ENCODE results near the gene PIEZO2.
"Not testable (repeated sequence)": the region's sequence is repeated elsewhere in the genome, so short reads cannot be mapped to it uniquely, and the experiment has no call there.

PIEZO2 gene

DNA sequence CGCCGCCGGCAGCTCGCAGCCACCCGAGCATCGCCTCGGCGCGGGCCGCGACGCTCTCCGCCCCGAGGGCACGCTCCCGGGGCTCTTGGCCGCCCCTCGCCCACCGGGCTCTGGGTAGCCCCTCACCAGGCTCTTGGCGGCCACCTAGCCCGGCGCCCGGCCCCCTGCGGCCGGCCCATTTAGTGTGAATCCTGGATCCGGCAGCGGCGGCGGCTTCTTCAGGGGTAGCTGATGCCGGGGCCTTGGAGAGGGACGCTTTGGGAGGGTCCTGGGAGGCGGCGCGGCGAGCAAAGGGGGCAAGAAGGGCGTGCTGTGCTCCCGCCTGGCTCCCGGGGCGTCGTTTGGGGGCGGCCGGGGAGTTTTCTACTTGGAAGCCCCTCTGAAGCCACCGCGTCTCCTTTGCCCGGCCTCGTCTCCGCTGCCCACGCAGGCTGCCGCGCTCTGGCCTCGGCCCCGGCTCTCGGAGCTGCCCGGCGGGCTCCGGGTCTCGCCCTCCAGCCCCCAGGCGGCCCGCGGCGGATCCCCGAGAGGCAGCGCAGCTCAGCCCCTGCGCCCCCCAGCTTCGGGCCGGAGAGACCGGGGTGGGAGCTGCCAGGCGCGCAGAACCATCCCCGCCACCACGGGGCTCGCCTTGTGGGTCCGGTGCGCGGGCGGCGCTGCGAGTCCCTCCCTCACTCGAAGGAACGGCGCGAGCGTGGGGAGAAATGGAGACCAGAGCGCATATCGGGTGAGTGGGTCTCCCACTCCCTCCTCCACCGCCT, 509 bp downstream of the PIEZO2 start:
- no peak for DNase-seq

DNA sequence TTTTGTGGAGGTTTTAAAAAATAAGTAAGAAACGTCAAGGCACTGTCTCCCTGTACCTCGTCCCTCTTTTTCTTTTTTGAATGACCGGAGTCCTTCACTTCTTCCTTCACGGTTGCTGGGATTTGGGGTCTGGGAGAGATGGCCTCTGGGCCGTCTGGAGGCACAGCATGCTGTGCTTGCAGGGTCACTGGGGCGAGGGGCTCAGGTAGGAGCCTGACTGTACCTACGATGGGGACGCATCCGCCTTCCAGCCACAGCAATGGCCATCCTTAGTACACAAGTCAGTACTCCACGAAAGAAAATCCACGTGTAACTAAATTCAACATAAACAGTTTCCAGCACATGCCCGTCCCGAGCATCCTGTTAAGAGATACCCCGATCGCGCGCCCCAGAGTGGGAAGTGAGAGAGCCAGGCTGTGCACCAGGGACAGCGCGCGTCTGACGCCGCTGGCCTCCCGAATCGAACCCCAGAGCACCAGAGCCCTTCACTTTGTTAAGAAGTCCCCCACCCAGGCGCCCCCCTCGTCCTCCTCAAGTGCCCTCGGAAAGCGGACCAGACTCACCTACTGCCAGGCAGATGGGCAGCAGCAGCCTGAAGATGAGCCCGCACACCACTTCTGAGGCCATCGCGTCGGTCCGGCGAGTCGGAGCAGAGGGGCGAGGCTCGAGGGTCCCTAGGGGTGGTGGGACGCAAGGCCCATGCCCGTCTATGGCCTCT, 1.2 kb downstream of the PIEZO2 start:
- DNase-seq, result no peak

DNA sequence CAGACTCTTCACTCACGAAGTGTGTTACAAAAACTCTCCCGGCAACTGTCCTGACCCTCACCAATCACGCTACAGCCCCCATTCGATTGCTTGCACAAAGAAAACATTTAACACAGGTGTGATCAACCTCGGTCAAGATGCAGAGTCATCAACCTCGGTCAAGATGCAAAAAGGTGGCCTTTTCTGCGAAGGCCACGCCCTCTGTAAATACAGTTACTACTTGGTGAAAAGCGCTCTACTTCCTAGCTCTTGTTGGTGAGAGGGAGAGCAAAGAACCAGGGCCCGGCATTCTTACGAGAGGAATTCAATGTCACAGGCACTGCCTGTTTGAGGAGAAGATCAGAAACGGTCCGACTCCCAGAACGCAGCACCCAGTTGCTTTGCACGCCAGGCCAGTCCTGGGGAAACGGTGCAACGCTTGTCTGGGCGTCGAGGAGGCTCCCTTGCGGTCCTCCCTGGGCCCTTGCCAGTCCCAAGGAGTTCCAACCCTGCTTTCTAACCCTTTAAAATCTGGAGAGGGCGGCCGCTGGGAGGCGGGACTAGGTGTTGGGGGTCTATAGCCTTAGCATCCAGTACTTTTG, 1.9 kb downstream of the PIEZO2 start:
- DNase-seq, result no peak

DNA sequence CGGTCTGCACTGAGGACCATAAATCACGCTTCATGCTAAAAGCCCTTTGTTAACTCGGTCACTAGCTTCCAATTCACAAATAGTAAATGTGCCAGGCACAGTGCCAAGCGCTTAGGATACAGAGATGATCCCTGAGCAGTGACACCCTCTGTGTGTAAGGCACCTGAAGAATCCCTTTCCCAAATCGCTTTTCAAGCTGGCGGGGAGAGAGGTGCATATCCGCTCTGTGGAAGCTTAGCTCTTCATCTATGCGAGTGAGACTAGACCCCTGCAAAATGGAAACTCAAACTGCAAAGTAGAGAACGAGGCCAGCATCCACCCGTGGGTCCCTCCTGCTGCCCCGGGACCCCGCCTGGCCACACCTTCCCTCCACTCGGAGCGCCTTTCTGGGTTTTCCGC, 2.4 kb downstream of the PIEZO2 start:
- no peak for DNase-seq

DNA sequence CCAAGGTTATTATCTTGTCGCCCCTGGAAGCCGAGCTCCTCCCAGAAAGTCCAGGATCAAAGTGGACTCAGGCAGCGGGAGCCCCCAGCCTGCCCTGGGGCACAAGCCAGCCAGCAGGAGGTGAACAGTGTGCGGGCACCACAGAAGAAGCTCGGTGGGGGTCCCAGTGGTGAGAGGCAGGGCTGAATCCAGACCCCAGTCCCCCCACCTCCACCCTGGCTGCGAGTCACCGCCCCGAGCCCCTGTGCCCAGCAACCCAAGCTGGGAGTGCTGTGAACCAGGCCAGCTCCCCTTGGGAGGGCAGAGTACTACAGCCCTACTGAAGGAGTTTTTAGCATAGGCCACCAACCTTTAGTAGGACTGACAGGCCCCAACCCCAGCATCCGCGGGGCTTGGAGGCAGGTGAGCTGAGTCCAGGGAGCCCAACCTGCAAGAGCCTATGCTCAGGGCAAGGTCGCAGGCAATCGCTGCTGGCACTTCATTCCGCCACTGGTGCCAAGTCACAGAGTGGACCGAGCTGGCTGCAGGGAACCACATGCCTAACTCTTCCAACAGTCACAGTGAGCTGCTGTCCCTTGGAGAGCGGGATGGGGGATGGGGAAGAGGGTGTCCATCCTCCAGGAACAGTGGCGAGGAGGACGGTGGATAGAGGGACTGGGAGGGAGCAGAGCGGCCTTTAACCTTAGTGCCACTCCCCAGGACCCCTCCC, 3.0 kb downstream of the PIEZO2 start:
- no peak for DNase-seq

DNA sequence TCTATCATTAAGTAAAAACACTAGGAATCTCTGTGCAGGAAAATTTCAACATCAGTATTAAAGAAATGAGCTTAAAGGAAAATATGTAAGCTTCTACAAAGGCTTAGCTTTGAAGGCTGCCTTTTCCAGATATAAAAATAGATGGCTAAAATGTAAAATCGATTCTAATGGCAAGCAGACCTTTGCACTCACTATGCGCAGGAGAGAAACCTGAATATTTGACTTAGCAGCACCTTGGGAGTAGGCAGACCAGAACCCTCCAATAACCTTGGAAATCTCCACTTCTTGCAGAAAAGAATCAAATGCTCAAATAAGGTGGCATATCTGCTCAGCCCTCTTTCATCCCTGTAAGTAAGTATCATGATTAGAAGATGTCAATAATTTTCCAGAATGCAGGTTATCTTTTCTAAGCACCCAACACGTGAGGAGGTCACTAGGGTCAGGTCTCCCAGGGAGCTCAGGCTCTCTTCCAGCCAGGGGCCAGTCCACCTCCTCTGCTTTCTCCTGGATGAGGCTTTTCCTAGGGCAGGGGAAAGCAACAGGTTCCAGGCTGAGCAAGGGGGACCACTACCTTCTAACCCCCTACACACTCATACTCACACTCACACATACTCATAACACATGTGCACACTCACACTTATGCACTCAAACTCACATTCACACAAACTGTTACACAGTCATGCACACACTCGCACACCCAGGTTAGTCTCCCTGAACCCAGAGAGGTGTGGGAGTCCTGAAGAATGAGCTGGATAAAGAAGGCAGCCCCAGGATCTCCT, 3.8 kb downstream of the PIEZO2 start:
- DNase-seq, result no peak

DNA sequence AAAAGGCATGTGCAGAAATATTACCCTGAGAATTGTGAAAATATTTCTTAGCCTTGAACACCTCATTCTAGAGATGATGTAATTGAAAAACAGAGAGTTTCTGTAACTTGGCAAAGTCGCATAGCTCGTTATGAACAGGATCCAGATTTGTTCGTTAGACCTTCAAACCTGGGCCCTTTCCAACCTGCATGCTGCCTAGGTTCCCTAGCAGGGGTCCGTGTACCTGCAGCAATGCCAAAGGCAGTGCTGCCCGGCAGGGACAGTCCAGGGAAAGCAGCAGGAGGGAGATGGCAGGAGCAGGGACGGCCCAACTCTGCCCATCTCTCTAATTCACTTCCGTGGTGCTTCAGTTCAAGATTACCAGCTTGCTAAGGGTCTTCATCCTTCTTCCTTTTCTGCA, 12.0 kb downstream of the PIEZO2 start:
- DNase-seq, result no peak

DNA sequence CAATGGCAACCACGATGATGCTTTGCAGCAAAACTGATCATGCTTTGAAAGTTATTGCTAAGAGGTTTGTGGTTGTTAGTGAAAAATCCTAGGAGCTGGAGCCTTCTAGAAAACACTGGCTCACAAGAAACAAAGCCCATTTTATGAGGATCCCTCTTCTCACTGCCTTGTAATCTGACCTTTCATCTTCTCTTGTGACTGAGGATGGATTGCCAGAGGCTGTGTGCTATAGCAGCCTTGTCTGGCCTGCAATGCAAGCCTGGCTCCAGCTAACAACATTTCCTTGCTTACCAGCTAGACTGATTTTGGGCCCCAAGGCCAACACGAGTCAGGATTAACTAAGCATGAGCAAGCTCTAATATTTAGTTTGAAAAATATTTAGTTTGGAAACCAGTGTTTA, 13.1 kb downstream of the PIEZO2 start:
- DNase-seq, result no peak

DNA sequence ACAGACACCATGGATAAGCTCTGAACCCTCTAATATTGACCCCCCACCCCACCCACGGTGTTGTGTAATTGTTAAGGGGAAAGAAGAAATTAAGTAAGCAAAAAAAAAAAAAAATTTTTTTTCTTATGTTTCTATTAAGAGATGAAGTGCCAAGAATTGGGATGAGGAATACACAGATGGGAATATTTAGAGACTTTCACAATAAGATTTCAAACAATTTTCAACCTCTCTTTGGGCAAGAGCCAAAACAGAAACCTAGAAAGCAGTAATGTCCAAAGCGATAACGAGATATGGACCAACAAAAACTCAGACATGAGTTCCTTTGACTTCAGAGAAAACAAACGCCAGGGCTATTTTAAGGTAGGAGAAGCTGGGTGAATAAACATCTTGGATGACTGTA, 14.4 kb downstream of the PIEZO2 start:
- no peak for DNase-seq

DNA sequence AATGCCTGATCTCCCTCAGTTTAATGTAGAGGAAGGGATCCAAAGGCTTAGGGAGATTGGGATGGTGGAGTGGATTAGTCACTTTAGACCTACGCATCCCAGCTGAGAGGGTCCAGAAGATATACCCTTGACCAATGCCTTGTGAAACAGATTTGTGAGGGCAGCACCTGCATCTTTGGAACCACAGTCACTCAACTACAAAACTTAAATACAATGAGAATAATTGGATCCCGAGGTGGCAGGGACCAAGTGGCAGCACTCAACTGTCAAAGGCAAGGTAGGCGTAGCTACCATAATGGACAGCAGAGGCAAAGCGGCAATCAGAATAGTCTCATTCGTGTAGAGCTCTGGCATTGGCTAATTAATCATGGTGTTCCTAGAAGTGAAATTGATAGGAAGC, 20.3 kb downstream of the PIEZO2 start:
- DNase-seq, result not testable (repeated sequence)

DNA sequence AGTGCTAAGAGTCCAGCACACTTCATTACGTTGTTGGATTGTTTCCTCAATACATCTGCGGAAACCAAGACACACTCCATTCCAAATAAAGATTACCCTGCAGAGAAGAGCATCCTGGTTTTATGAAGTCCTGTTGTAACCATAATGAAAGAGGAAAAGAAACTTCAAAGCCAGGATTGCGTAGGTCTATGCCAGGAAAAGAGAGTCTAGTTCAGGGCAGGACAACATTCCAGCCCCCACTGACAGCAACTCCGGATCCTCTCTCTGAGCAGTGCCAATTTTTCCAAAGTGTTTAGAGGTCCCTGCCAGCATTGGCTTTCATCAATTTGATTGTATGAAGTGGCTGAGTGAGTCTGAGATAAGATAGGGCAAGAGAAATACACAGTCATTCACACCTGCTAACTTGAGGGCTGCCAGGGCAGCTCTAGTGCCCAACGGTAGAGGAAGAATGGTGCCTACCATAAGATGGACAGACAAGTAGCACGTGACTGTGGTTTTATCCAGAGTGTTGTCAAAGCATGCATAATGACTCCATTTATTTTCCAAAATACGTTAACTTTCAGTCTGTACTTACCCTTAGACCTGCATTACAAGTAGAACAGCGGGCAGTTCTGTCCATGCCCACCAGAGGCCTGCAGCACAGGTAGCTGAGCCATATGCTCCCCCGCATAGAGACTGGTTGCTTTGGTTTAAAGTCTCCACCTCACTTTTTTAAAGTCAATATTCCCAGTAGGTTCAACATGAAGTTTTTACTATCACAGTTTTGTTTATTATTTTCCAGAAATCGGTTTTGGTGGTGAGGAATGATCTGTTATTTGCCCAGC, 23.7 kb downstream of the PIEZO2 start:
- no peak for DNase-seq

DNA sequence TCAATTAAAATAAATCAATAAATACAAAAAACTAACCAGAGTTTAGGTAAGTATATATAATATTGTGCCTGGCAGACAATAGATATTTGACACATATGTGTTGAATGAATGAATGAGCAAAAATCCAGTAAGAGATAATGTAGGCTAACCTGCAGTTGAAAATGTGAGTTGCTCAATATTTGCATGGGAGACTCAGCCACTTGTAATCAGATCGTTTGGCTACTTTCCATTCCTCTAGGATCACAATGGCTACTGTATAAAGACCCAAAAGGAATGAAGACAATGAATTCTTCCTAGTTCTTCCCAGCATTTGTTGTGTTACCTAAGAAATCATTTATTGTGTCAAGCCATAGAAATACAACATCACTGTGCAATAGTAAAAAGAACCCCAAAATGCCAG, 25.3 kb downstream of the PIEZO2 start:
- no peak for DNase-seq

DNA sequence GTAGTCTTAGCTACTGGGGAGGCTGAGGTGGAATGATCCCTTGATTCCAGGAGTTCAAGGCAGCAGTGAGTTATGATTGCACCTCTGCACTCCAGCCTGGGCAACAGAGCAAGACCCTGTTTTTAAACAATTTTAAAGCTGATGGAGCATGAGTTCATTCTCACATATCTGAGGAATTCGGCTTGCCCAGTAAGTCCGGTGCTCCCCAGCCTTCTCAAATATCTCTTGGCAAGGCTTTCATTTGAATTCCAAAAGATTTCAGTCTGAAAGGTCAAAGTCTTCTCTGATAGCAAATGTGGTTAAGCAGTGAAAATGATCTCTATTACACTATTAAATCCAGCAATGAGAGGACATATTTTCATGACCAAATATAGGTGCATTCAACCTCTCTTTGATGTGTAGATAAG, 27.9 kb downstream of the PIEZO2 start:
- no peak for DNase-seq

DNA sequence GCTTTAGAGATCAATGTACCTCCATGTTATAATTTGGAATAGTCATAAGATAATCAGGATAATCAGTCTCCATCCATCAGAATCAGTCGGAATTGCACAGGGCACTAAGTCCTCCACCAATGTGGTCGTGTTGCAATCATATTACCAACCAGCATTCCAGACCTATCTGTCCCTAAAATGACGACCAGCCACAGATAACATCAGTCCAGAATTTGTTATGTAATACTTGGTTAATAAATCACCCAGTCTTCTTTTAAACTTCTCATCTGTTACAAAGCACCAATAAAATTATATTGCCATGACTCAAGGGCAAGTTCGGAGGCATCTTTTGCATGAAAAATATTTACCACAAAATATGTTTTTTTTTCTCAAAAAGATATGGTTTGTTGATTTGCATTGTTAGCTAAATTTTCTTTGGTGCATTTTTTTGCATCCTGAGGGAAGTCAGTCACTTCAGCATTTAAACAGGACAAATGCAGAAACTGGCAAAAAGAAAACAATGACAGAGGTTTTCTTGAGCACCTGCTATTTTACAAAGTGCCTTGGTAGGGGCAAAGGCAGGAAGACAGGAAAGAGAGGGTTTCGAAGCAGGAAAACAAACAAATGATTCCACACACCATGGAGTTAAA, 29.3 kb downstream of the PIEZO2 start:
- DNase-seq, result no peak

DNA sequence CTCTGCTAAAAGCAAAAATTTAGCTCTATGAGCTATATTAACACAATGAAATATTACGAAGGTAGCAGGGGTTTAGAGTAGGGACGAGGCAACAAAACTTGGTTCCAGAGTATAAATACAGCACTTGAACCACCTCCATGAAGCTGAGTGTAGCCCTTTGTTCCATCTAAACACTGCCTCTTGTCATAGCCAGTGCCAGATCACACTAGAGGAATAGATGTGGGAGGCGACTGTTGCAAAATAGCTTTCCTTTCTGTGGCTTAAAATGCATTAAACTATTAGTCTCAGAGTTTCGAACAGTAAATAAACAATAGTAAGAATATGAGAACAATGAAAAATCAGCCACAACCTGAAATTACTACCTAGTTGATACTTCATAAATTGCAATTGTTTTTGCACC, 29.8 kb downstream of the PIEZO2 start:
- DNase-seq, result no peak

DNA sequence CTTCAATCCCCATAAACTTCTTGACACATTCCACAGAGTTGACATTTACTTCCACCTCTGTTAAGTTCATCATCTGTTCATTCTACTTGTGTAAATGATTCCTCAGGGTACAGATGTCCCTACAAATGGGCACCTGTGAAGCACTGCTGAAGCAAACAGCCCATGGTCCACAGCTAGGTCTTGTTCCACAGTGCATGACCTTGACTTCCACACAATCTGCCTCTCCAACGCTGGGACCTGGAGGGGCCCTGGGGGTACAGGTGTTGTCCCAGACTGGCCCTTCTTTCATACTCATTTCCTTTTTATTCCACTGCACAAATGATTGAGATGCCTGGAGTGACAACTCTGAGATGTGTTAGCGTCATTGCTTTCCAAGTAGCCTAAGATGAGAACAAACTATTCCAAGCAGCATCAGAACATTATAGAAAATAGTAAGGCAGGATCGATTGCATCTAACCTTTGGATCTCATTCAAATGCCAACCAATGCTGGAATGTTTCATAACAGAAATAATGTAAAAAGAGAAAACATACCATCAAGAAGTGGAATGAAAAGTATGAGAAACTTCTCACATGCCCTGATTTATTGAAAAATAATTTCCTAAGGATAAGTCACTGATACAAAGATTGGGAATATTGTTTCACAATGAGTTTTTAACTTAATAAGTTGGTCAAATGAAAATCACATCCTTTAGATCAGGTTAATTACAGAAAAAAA, 31.2 kb downstream of the PIEZO2 start:
- no peak for DNase-seq

DNA sequence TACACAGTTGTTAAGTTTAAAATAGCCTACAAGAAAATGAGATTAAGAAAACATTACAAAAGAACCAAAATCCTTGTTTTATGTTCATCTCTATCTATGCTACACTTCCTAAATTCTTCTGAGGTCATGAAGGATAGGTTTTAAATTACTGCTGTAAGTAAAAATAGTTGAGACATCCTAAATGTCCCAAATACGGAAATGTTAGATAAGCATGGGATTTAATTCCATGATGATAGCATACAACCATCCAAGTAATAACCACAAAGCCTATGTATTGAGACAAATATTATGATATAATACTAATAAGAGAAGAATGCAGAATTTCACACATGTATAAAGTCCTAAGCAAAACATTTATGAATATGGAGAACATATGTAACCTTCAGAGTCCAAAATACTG, 34.1 kb downstream of the PIEZO2 start:
- DNase-seq, result no peak

DNA sequence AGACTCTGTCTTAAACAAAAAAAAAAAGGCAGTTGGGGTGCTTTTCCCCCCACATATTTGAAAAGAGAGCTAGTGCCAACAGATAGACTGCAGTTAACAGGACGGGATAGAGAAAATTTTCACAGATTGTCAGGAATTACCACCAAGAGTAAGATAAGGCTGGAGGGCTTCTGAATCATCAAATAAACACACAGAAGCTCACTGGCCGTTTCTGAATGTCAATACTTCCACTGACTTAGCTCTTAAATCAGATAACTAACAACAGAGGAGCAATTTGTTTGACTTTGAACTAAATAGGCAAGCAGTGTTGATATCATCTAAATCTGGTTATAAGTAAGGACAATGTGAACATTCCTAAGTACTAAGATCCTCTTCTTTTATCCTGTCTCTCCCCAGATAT, 34.7 kb downstream of the PIEZO2 start:
- no peak for DNase-seq

DNA sequence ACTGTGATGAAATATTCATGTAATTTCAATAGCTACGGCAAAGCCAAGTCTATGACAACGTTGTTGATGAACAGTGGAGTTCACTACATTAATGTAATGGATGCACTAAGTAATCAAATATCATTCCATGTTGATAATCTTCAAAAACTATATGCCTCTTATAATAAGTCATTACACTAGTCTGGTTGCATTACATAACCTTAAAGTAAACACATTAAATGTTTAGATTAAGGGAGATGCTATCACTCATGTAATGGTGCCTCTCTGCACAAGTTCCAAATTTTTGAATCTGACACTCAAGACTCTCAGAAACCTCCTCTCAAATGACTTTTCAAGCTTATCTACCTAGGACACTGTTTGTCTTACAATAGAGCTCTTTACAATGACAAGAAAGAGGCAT, 35.4 kb downstream of the PIEZO2 start:
- DNase-seq, result no peak

DNA sequence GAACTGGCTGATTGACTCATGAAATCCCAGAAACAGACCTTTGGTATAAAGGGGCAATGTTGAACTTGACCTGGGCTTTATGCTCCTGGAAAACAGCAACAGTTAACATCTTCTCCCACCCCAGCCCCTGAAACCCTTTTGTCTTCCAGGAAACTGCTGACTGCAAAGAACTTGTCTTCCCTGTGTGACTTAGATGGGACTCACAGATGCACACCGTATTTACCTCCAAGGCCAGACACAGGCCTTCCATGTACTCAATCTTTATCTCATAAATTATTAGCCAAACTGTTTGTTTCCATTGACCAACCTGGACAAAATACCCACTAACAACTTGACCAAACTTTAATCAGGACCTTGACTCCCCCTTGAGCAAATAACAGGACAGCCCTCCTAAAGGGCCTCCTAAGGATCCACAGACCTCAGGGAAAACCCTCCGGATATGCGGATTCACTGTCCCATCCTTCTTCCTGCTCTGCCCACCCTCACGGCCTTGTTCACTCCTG, 36.3 kb downstream of the PIEZO2 start:
- no peak for DNase-seq

DNA sequence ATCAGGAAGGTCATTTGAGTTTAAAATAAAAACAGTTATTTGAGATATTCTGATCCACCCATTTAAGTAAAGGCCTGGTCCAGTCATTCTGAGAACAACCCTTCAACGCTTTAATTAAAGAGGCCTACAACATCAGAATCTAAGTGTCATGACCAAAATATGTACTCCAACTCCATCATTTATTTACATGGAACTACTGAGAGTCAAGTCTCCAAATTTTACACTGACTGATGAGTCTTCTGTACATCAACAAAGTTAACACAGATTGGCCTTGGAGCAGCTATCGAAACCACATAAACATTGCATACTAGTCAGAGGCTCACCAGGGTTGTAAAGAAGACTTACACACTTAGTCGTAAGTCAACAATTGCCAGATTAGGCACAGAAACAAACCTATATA, 37.1 kb downstream of the PIEZO2 start:
- DNase-seq, result no peak
